Skeletal muscle tissue (tissue), 4 donors: Measurements from ENCODE around the gene EDAR. TPM values are rescaled to one million over a fixed set of nuclear protein-coding genes. Genes with fewer than 3 reads are reported as not detected.

Source experiments
- H3K27ac ChIP-seq: one replicate; pipeline ENCODE4 v1.7.0; 2013; ENCODE audit warnings: mild to moderate bottlenecking, low read depth, low read length, inconsistent platforms
- H3K27me3 ChIP-seq, 3 donors: one replicate each; pipeline ENCODE4 v1.7.0; 2013; ENCODE audit warnings: low read length in 3 of 3; ENCODE audit not compliant: control insufficient read depth in 3 of 3, insufficient read depth in 3 of 3
- H3K36me3 ChIP-seq, 3 donors: one replicate each; pipeline ENCODE4 v1.7.0; 2013; ENCODE audit warnings: low read length in 3 of 3; ENCODE audit not compliant: control insufficient read depth in 3 of 3, insufficient read depth in 3 of 3
- H3K4me1 ChIP-seq, 3 donors: one replicate each; pipeline ENCODE4 v1.7.0; 2013; ENCODE audit warnings: low read length in 3 of 3, mild to moderate bottlenecking in 3 of 3; ENCODE audit not compliant: control insufficient read depth in 3 of 3, insufficient read depth in 3 of 3
- H3K4me3 ChIP-seq, 3 donors: one replicate each; pipeline ENCODE4 v1.7.0; 2013; ENCODE audit warnings: low read length in 3 of 3
- H3K9ac ChIP-seq, 3 donors: one replicate each; pipeline ENCODE4 v1.7.0; 2013; ENCODE audit warnings: low read length in 3 of 3, mild to moderate bottlenecking in 3 of 3, moderate library complexity in 2 of 3, low read depth in 1 of 3
- H3K9me3 ChIP-seq, 3 donors: one replicate each; pipeline ENCODE4 v1.7.0; 2013; ENCODE audit warnings: low read length in 3 of 3; ENCODE audit not compliant: control insufficient read depth in 3 of 3
- total RNA-seq: library from RNA; depleted of rRNA; stranded (reverse); fragments of >200 nt; gene quantifications from one replicate; pipeline ENCODE4 v1.2.3, GENCODE V29; 2014
- donor health status: Osteomylitis.

The EDAR gene
- total RNA-seq, result not detected

- no peak within 1 kb of the TSS for H3K9ac ChIP-seq
- no peaks in the 10 kb centered on the region for H3K36me3 ChIP-seq
These were observed at the start of gene EDAR for GRCh38 chr2:108988796-108989713. Gene EDAR (minus strand): TSS chr2:108989220. CDS start chr2:108931014, 58,206 bp downstream.

GRCh38 chr2:109033171-109033570 is 44.2 kb upstream of the EDAR start:
- Histone ChIP-seq H3K9me3 (no peaks in the 10 kb centered on the region), H3K27ac (no peak overlapping the region)

More at GRCh38 chr2:108988796-108989713, at the start of gene EDAR:
- Histone ChIP-seq H3K4me1 (peaks cover 0 to 14% (median 7%) of the 10 kb centered on the region in 3 donors), H3K27ac (no peak within 1 kb of the TSS), H3K27me3 (peaks cover 9 to 37% (median 29%) of the 10 kb centered on the region in 3 donors), H3K9me3 (no peaks in the 10 kb centered on the region), H3K4me3 (peak within 1 kb of the TSS in 1 of 3 donors; percentile 30)

GRCh38 chr2:109032229-109032820 is 43.3 kb upstream of the EDAR start:
- no peak overlapping the region for H3K27ac ChIP-seq
- no peak overlapping the region for H3K4me3 ChIP-seq
- H3K9ac ChIP-seq, result peak overlapping the region in 1 of 3 donors; percentile 28
- no peaks in the 10 kb centered on the region for H3K9me3 ChIP-seq
- no peaks in the 10 kb centered on the region for H3K36me3 ChIP-seq
- peaks cover 5 to 10% (median 7%) of the 10 kb centered on the region in 3 donors for H3K27me3 ChIP-seq
- H3K4me1 ChIP-seq, result peaks cover 3 to 10% (median 5%) of the 10 kb centered on the region in 3 donors

More at GRCh38 chr2:109033171-109033570, 44.2 kb upstream of the EDAR start:
- Histone ChIP-seq H3K9ac (no peak overlapping the region), H3K36me3 (no peaks in the 10 kb centered on the region), H3K27me3 (peaks cover 5 to 10% (median 7%) of the 10 kb centered on the region in 3 donors), H3K4me1 (peaks cover 3 to 10% (median 5%) of the 10 kb centered on the region in 3 donors), H3K4me3 (no peak overlapping the region)

- Histone ChIP-seq H3K9ac (peak overlapping the region in 1 of 3 donors; percentile 45), H3K9me3 (no peaks in the 10 kb centered on the region), H3K27me3 (peaks cover 5 to 10% (median 7%) of the 10 kb centered on the region in 3 donors), H3K4me1 (peaks cover 3 to 10% (median 5%) of the 10 kb centered on the region in 3 donors), H3K36me3 (no peaks in the 10 kb centered on the region), H3K4me3 (peak overlapping the region; percentile 57 to 67 (median 65)), H3K27ac (no peak overlapping the region)
These were observed 42.6 kb upstream of the EDAR start for GRCh38 chr2:109031476-109032228.

- no peaks in the 10 kb centered on the region for H3K36me3 ChIP-seq
- H3K9me3 ChIP-seq, result no peaks in the 10 kb centered on the region
- H3K27me3 ChIP-seq, result peaks cover 5 to 10% (median 7%) of the 10 kb centered on the region in 3 donors
- H3K9ac ChIP-seq, result peak overlapping the region in 1 of 3 donors; percentile 45
- H3K4me3 ChIP-seq, result peak overlapping the region; percentile 57 to 67 (median 65)
- no peak overlapping the region for H3K27ac ChIP-seq
- H3K4me1 ChIP-seq, result peaks cover 3 to 10% (median 5%) of the 10 kb centered on the region in 3 donors
These were observed 42.0 kb upstream of the EDAR start for GRCh38 chr2:109030870-109031475.

- Histone ChIP-seq H3K9ac (no peak overlapping the region), H3K4me1 (peaks cover 3 to 10% (median 5%) of the 10 kb centered on the region in 3 donors), H3K27ac (no peak overlapping the region), H3K4me3 (no peak overlapping the region), H3K36me3 (no peaks in the 10 kb centered on the region), H3K9me3 (no peaks in the 10 kb centered on the region), H3K27me3 (peaks cover 7 to 10% (median 8%) of the 10 kb centered on the region in 3 donors)
These were observed 40.6 kb upstream of the EDAR start for GRCh38 chr2:109029490-109030201.

GRCh38 chr2:109028738-109029489 is 39.9 kb upstream of the EDAR start:
- Histone ChIP-seq H3K4me3 (no peak overlapping the region), H3K27ac (no peak overlapping the region), H3K9ac (no peak overlapping the region), H3K27me3 (peaks cover 7 to 10% (median 8%) of the 10 kb centered on the region in 3 donors), H3K36me3 (no peaks in the 10 kb centered on the region), H3K4me1 (peaks cover 3 to 10% (median 5%) of the 10 kb centered on the region in 3 donors), H3K9me3 (no peaks in the 10 kb centered on the region)

GRCh38 chr2:109028277-109028676 is 39.3 kb upstream of the EDAR start:
- Histone ChIP-seq H3K27me3 (peaks cover 7 to 10% (median 8%) of the 10 kb centered on the region in 3 donors), H3K36me3 (no peaks in the 10 kb centered on the region), H3K4me3 (no peak overlapping the region), H3K9ac (no peak overlapping the region), H3K9me3 (no peaks in the 10 kb centered on the region), H3K4me1 (peaks cover 3 to 10% (median 5%) of the 10 kb centered on the region in 3 donors), H3K27ac (no peak overlapping the region)
